H9 (cell line): ENCODE data around the gene HES3. TPM values are rescaled to one million over a fixed set of nuclear protein-coding genes. Genes with fewer than 3 reads are reported as not detected.

Experiments used
- DNase-seq: peaks from one replicate; pipeline ENCODE4 v3.0.0-alpha.2; 2017
- H2AFZ ChIP-seq: one replicate; pipeline ENCODE4 v1.6.1; 2013; ENCODE audit warnings: mild to moderate bottlenecking, low read length, control low read depth, moderate library complexity
- H2AK5ac ChIP-seq: 2 replicates; pipeline ENCODE4 v1.6.1; 2013; ENCODE audit warnings: low read length, control low read depth, mixed read lengths; ENCODE audit not compliant: insufficient read length
- H2BK120ac ChIP-seq: one replicate; pipeline ENCODE4 v1.6.1; 2013; ENCODE audit warnings: low read depth, mild to moderate bottlenecking, low read length, control low read depth, inconsistent platforms; ENCODE audit not compliant: poor library complexity, severe bottlenecking
- H2BK12ac ChIP-seq: 2 replicates; pipeline ENCODE4 v1.6.1; 2013; ENCODE audit warnings: low read length, control low read depth, mixed read lengths, low read depth; ENCODE audit not compliant: insufficient read length
- H2BK15ac ChIP-seq: 2 replicates; pipeline ENCODE4 v1.6.1; 2013; ENCODE audit warnings: low read depth, low read length, control low read depth
- H2BK20ac ChIP-seq: one replicate; pipeline ENCODE4 v1.6.1; 2013; ENCODE audit warnings: low read depth, mild to moderate bottlenecking, low read length, control low read depth, inconsistent platforms; ENCODE audit not compliant: poor library complexity, severe bottlenecking
- H2BK5ac ChIP-seq: 2 replicates; pipeline ENCODE4 v1.6.1; 2013; ENCODE audit warnings: low read length, control low read depth, mixed read lengths; ENCODE audit not compliant: insufficient read length
- H3K14ac ChIP-seq: 2 replicates; pipeline ENCODE4 v1.6.1; 2013; ENCODE audit warnings: low read length, control low read depth; ENCODE audit not compliant: insufficient read depth
- H3K18ac ChIP-seq: 2 replicates; pipeline ENCODE4 v1.6.1; 2013; ENCODE audit warnings: low read depth, mild to moderate bottlenecking, mixed read lengths, low read length, control low read depth; ENCODE audit not compliant: insufficient read length
- H3K23ac ChIP-seq: 2 replicates; pipeline ENCODE4 v1.6.1; 2013; ENCODE audit warnings: low read length, control low read depth, mixed read lengths, low read depth; ENCODE audit not compliant: insufficient read length
- H3K23me2 ChIP-seq: 2 replicates; pipeline ENCODE4 v1.6.1; 2013; ENCODE audit warnings: low read depth, mild to moderate bottlenecking, mixed read lengths, low read length, control low read depth; ENCODE audit not compliant: insufficient read length, poor library complexity, severe bottlenecking
- H3K27ac ChIP-seq: 2 replicates; pipeline ENCODE4 v1.5.1; 2013; ENCODE audit warnings: low read length, control low read depth, mixed read lengths, low read depth; ENCODE audit not compliant: insufficient read length
- H3K27me3 ChIP-seq: 2 replicates; pipeline ENCODE4 v1.6.1; 2013; ENCODE audit warnings: low read length, control low read depth, inconsistent platforms; ENCODE audit not compliant: insufficient read depth
- H3K4ac ChIP-seq: 2 replicates; pipeline ENCODE4 v1.6.1; 2013; ENCODE audit warnings: low read depth, mild to moderate bottlenecking, control low read depth, inconsistent platforms, low read length, moderate library complexity
- H3K4me1 ChIP-seq: 2 replicates; pipeline ENCODE4 v1.6.1; 2013; ENCODE audit warnings: low read length, control low read depth, inconsistent platforms; ENCODE audit not compliant: insufficient read depth
- H3K4me2 ChIP-seq: 2 replicates; pipeline ENCODE4 v1.6.1; 2013; ENCODE audit warnings: low read length, control low read depth, mixed read lengths; ENCODE audit not compliant: insufficient read length, insufficient read depth
- H3K56ac ChIP-seq: 2 replicates; pipeline ENCODE4 v1.6.1; 2013; ENCODE audit warnings: low read depth, mild to moderate bottlenecking, mixed read lengths, low read length, control low read depth; ENCODE audit not compliant: insufficient read length
- H3K79me1 ChIP-seq: 2 replicates; pipeline ENCODE4 v1.6.1; 2013; ENCODE audit warnings: low read depth, mild to moderate bottlenecking, moderate library complexity, low read length, control low read depth, inconsistent platforms; ENCODE audit not compliant: insufficient read depth, poor library complexity, severe bottlenecking
- H3K79me2 ChIP-seq: 2 replicates; pipeline ENCODE4 v1.6.1; 2013; ENCODE audit warnings: low read length, control low read depth, inconsistent platforms; ENCODE audit not compliant: insufficient read depth
- H3K9ac ChIP-seq: 2 replicates; pipeline ENCODE4 v1.6.1; 2013; ENCODE audit warnings: low read length, control low read depth, mixed read lengths; ENCODE audit not compliant: insufficient read length; ENCODE audit errors: extremely low read depth
- H3K9me3 ChIP-seq: one replicate; pipeline ENCODE4 v1.6.1; 2013; ENCODE audit warnings: low read depth, low read length, inconsistent platforms; ENCODE audit not compliant: control insufficient read depth
- H3T11ph ChIP-seq: one replicate; pipeline ENCODE4 v1.6.1; 2013; ENCODE audit warnings: mild to moderate bottlenecking, low read length, control low read depth, inconsistent platforms
- H4K20me1 ChIP-seq: one replicate; pipeline ENCODE4 v1.6.1; 2013; ENCODE audit not compliant: control insufficient read depth, insufficient read length, insufficient read depth
- H4K5ac ChIP-seq: 2 replicates; pipeline ENCODE4 v1.6.1; 2013; ENCODE audit warnings: low read depth, mild to moderate bottlenecking, mixed read lengths, low read length, control low read depth; ENCODE audit not compliant: insufficient read length
- H4K8ac ChIP-seq: replicated peaks from 2 replicates; pipeline ENCODE4 v1.6.1; 2013; ENCODE audit warnings: low read length, control low read depth, mixed read lengths, low read depth; ENCODE audit not compliant: insufficient read length
- H4K91ac ChIP-seq: 2 replicates; pipeline ENCODE4 v1.6.1; 2013; ENCODE audit warnings: low read depth, mild to moderate bottlenecking, moderate library complexity, mixed read lengths, low read length, control low read depth; ENCODE audit not compliant: insufficient read length
- H3K27ac Mint-ChIP-seq, 3 experiments: 2 replicates in 2 of 3; 3 replicates in 1 of 3; pipeline ENCODE4 v1.8.0; 2020 to 2021; ENCODE audit warnings: mixed read lengths in 3 of 3, mild to moderate bottlenecking in 1 of 3, moderate library complexity in 1 of 3
- H3K27me3 Mint-ChIP-seq: 2 replicates; pipeline ENCODE4 v1.8.0; 2021; ENCODE audit warnings: low read depth, mild to moderate bottlenecking, moderate library complexity, mixed read lengths
- H3K36me3 Mint-ChIP-seq, 3 experiments: 2 replicates in 2 of 3; 3 replicates in 1 of 3; pipeline ENCODE4 v1.8.0; 2020 to 2021; ENCODE audit warnings: low read depth in 3 of 3, mixed read lengths in 3 of 3; ENCODE audit not compliant: insufficient read depth in 1 of 3
- H3K4me1 Mint-ChIP-seq, 2 experiments: 2 replicates each; pipeline ENCODE4 v1.8.0; 2020; ENCODE audit warnings: mixed read lengths in 2 of 2
- H3K4me3 Mint-ChIP-seq, 2 experiments: 2 replicates in 1 of 2; 3 replicates in 1 of 2; pipeline ENCODE4 v1.8.0; 2020 to 2021; ENCODE audit warnings: mild to moderate bottlenecking in 2 of 2, mixed read lengths in 2 of 2, moderate library complexity in 1 of 2
- H3K9me3 Mint-ChIP-seq, 2 experiments: 2 replicates in 1 of 2; 3 replicates in 1 of 2; pipeline ENCODE4 v1.8.0; 2020; ENCODE audit warnings: mild to moderate bottlenecking in 2 of 2, mixed read lengths in 2 of 2, moderate library complexity in 1 of 2
- CTCF ChIP-seq: fragments of 200-600 bp; sonication (generic); conservative IDR thresholded peaks from 3 replicates; pipeline ENCODE4 v1.8.0; 2021; ENCODE audit warnings: antibody characterized with exemption, mild to moderate bottlenecking
- WGBS: extraction: QIAGEN DNeasy Blood & Tissue Kit; methylation state at CpG from one replicate; pipeline ENCODE4 v1.1.7; 2013; ENCODE audit warnings: missing lambda C conversion rate, low lambda C conversion rate, mixed read lengths; ENCODE audit not compliant: insufficient read length; ENCODE audit errors: extremely low coverage; 5-methylcytosine and 5-hydroxymethylcytosine counted together
- total RNA-seq: library from RNA; stranded (reverse); gene quantifications from 2 replicates; pipeline ENCODE4 v1.2.1, GENCODE V29; 2021

The HES3 gene
- total RNA-seq, 1 experiment from 2014 or later: 89.9 TPM

DNA sequence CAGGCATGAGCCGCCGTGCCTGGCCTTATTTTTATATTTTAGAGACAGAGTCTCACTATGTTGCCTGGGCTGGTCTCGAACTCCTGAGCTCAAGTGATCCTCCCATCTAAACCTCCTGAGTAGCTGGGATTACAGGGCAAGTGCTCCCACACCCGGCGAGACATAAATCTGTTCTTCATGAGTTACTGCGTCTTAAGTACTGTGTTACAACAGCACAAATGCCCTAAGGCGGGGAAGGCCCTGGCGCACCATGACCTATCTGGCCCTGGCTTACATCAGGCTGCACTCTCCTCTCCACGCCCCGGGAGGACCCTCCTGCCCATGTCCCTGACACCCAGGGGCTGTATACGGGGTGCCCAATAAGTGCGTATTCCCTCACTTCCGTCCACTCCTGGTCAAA, 12.7 kb downstream of the HES3 start:
- TF ChIP-seq CTCF: no peak
- Histone ChIP-seq H2BK12ac (no peak overlapping the region), H3K23me2 (peaks cover 4% of the 10 kb centered on the region), H4K5ac (no peak overlapping the region), H3K9me3 (no peaks in the 10 kb centered on the region), H2AFZ (no peak overlapping the region), H4K91ac (no peak overlapping the region), H3K18ac (no peak overlapping the region), H3K56ac (no peak overlapping the region), H2BK5ac (no peak overlapping the region), H4K8ac (no peak overlapping the region), H3K79me1 (no peaks in the 10 kb centered on the region), H2BK15ac (no peak overlapping the region), H3K14ac (no peak overlapping the region), H4K20me1 (no peaks in the 10 kb centered on the region), H2BK120ac (no peak overlapping the region), H3K4me1 (no peaks in the 10 kb centered on the region), H3K23ac (no peak overlapping the region), H3K27me3 (peaks cover 7% of the 10 kb centered on the region; the same call in 1 of the 2 replicates), H3T11ph (no peak overlapping the region), H3K9ac (no peak overlapping the region), H3K79me2 (no peaks in the 10 kb centered on the region), H2AK5ac (no peak overlapping the region), H3K4me2 (no peak overlapping the region), H3K27ac (no peak overlapping the region), H3K4ac (no peak overlapping the region), H2BK20ac (no peak overlapping the region)
- Mint-ChIP-seq H3K9me3 (no peaks in the 10 kb centered on the region), H3K27me3 (peaks cover 48% of the 10 kb centered on the region), H3K4me3 (no peak overlapping the region), H3K27ac (no peak overlapping the region), H3K4me1 (peaks cover 0 to 7% of the 10 kb centered on the region in 2 experiments; a peak in 2 of 4 replicates), H3K36me3 (peaks cover 0 to 3% (median 2%) of the 10 kb centered on the region in 3 experiments; a peak in 5 of 7 replicates)
- no peak for DNase-seq
- WGBS: no CpG with 5 or more reads among the region's 13 CpGs
